ENCODE measurements around the gene ADIPOQ.

DNA sequence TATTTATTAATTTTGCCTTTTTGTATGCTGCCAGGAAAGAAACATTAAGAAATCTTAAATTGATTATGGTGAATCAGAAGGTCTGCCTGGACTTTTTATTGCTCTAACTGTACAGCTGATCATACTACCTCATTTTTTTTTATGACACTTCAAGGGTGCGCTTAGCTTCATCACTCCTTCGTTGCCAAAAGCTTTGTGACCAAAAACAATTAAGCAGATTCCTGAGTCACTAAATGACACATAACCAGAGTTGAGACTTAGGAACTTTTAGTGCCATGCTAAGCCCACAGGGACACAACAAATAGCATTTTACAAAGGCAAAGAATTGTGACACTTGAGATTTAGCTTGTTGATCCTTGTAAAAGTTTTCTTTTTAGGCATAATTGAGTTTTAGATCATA lies 4.9 kb downstream of the ADIPOQ start:
- TF ChIP-seq EZH2 (IDR thresholded peaks at IDR 0.05; ENCODE audit: low read length, unreplicated experiment) (no peak), EZH2phosphoT487 (IDR thresholded peaks at IDR 0.05; ENCODE audit: borderline replicate concordance, low read length) (no peak)
- TF ChIP-seq, protein P1, sequence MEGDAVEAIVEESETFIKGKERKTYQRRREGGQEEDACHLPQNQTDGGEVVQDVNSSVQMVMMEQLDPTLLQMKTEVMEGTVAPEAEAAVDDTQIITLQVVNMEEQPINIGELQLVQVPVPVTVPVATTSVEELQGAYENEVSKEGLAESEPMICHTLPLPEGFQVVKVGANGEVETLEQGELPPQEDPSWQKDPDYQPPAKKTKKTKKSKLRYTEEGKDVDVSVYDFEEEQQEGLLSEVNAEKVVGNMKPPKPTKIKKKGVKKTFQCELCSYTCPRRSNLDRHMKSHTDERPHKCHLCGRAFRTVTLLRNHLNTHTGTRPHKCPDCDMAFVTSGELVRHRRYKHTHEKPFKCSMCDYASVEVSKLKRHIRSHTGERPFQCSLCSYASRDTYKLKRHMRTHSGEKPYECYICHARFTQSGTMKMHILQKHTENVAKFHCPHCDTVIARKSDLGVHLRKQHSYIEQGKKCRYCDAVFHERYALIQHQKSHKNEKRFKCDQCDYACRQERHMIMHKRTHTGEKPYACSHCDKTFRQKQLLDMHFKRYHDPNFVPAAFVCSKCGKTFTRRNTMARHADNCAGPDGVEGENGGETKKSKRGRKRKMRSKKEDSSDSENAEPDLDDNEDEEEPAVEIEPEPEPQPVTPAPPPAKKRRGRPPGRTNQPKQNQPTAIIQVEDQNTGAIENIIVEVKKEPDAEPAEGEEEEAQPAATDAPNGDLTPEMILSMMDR (conservative IDR thresholded peaks at IDR 0.05; ENCODE audit: low read depth, low read length) = no peak
